ENCODE measurements around the gene PDIA6.
"Not testable (repeated sequence)": the region's sequence is repeated elsewhere in the genome, so short reads cannot be mapped to it uniquely, and the experiment has no call there.

Gene PDIA6

GRCh38 chr2:10806543-10806942 lies 6.0 kb downstream of the PDIA6 start:
- no peak for DNase-seq

GRCh38 chr2:10805990-10806389 lies 6.6 kb downstream of the PDIA6 start:
- DNase-seq: not testable (repeated sequence)

GRCh38 chr2:10802657-10803056 lies 9.9 kb downstream of the PDIA6 start:
- DNase-seq: no peak

- no peak for DNase-seq
Measured at GRCh38 chr2:10800163-10800562, 12.4 kb downstream of the PDIA6 start.

GRCh38 chr2:10798783-10799182 lies 13.8 kb downstream of the PDIA6 start:
- no peak for DNase-seq

- no peak for DNase-seq
Measured at GRCh38 chr2:10796703-10797102, 15.9 kb downstream of the PDIA6 start.

GRCh38 chr2:10795508-10796046 lies 17.0 kb downstream of the PDIA6 start:
- DNase-seq: no peak

- DNase-seq: no peak
Measured at GRCh38 chr2:10794876-10795275, 17.7 kb downstream of the PDIA6 start.

- DNase-seq: no peak
Measured at GRCh38 chr2:10793816-10794215, 18.8 kb downstream of the PDIA6 start.

- no peak for DNase-seq
Measured at GRCh38 chr2:10792660-10793400, 19.8 kb downstream of the PDIA6 start.

GRCh38 chr2:10792001-10792634 lies 20.5 kb downstream of the PDIA6 start:
- peak in 1 of 2 donors; percentile 41 for DNase-seq

GRCh38 chr2:10790228-10790973 lies 22.2 kb downstream of the PDIA6 start:
- DNase-seq: peak; percentile 10 to 50

GRCh38 chr2:10788855-10789254 lies 23.7 kb downstream of the PDIA6 start:
- DNase-seq: no peak

GRCh38 chr2:10787176-10787968 lies 25.2 kb downstream of the PDIA6 start:
- DNase-seq: peak; percentile 13 to 46

GRCh38 chr2:10786240-10786982 lies 26.2 kb downstream of the PDIA6 start:
- no peak for DNase-seq

GRCh38 chr2:10785260-10785659 lies 27.3 kb downstream of the PDIA6 start:
- DNase-seq: no peak

GRCh38 chr2:10784719-10785118 lies 27.9 kb downstream of the PDIA6 start:
- DNase-seq: no peak

GRCh38 chr2:10783421-10783820 lies 29.2 kb downstream of the PDIA6 start:
- no peak for DNase-seq

GRCh38 chr2:10781746-10782145 lies 30.8 kb downstream of the PDIA6 start:
- no peak for DNase-seq

GRCh38 chr2:10780821-10781220 lies 31.8 kb downstream of the PDIA6 start:
- not testable (repeated sequence) for DNase-seq

- no peak for DNase-seq
Measured at GRCh38 chr2:10780491-10780820, 32.1 kb downstream of the PDIA6 start.
